HG02763 (cell line): Measurements from ENCODE around the gene VEZF1.

ENCODE experiments used
- ATAC-seq: cut with Tn5 transposase; IDR thresholded peaks from one replicate; pipeline ENCODE4 v1.9.1; 2021; ENCODE audit warnings: mild to moderate bottlenecking, moderate library complexity; ENCODE audit not compliant: unreplicated experiment

VEZF1 gene

GRCh38 chr17:57987581-57988300 lies at the start of gene VEZF1:
TSS of gene VEZF1 (minus strand) at chr17:57988254. CDS start at chr17:57988111, 143 bp downstream.
- peak; percentile 68 for ATAC-seq

GRCh38 chr17:58032691-58033415 lies 44.8 kb upstream of the VEZF1 start:
- no peak for ATAC-seq

- ATAC-seq = no peak
Observed at GRCh38 chr17:58028578-58028977, 40.5 kb upstream of the VEZF1 start.

GRCh38 chr17:58020401-58020800 lies 32.3 kb upstream of the VEZF1 start:
- ATAC-seq = no peak

- no peak for ATAC-seq
Observed at GRCh38 chr17:58019521-58019920, 31.5 kb upstream of the VEZF1 start.

- no peak for ATAC-seq
Observed at GRCh38 chr17:58019039-58019438, 31.0 kb upstream of the VEZF1 start.

- ATAC-seq = no peak
Observed at GRCh38 chr17:58010067-58010799, 22.2 kb upstream of the VEZF1 start.

GRCh38 chr17:58007781-58008706 lies 20.0 kb upstream of the VEZF1 start:
- ATAC-seq = peak; percentile 33

- peak; percentile 82 for ATAC-seq
Observed at GRCh38 chr17:58006924-58007780, 19.1 kb upstream of the VEZF1 start, which contains the start of gene SRSF1. TSS of gene SRSF1 (minus strand) at chr17:58007246. CDS start at chr17:58007137, 109 bp downstream.

GRCh38 chr17:58006560-58006923 lies 18.5 kb upstream of the VEZF1 start:
- ATAC-seq = peak; percentile 9

- no peak for ATAC-seq
Observed at GRCh38 chr17:58005728-58006559, 17.9 kb upstream of the VEZF1 start.

GRCh38 chr17:58005031-58005727 lies 17.1 kb upstream of the VEZF1 start:
- no peak for ATAC-seq

GRCh38 chr17:58004060-58004459 lies 16.0 kb upstream of the VEZF1 start:
- no peak for ATAC-seq

- no peak for ATAC-seq
Observed at GRCh38 chr17:58002973-58003372, 14.9 kb upstream of the VEZF1 start.

- ATAC-seq = no peak
Observed at GRCh38 chr17:58002154-58002948, 14.3 kb upstream of the VEZF1 start.

GRCh38 chr17:58001461-58002124 lies 13.5 kb upstream of the VEZF1 start:
- ATAC-seq = no peak

GRCh38 chr17:57999496-58000017 lies 11.5 kb upstream of the VEZF1 start:
- no peak for ATAC-seq
